ENCODE results near the gene SPTA1.

SPTA1 gene

GRCh38 chr1:158564608-158565007, 121.9 kb downstream of the SPTA1 start:
- DNase-seq = no peak

- no peak for DNase-seq
These were observed 122.7 kb downstream of the SPTA1 start for GRCh38 chr1:158563853-158564252.
